ENCODE measurements around the gene HOXA9. TPM values are rescaled to one million over a fixed set of nuclear protein-coding genes. Genes with fewer than 3 reads are reported as not detected.

HOXA9 gene
- total RNA-seq, 4 donors from 2014 or later: 0.63 to 1.9 (median 0.67) TPM; not detected in 1

- Histone ChIP-seq H3K4me3 (replicated peaks in 1 of 3) (no peak overlapping the region), H3K27me3 (peaks cover 71% of the 10 kb centered on the region), H3K9me3 (no peaks in the 10 kb centered on the region), H3K4me1 (peaks cover 12 to 29% of the 10 kb centered on the region in 2 donors), H3K36me3 (no peaks in the 10 kb centered on the region), H3K27ac (no peak overlapping the region)
- TF ChIP-seq, protein P1, sequence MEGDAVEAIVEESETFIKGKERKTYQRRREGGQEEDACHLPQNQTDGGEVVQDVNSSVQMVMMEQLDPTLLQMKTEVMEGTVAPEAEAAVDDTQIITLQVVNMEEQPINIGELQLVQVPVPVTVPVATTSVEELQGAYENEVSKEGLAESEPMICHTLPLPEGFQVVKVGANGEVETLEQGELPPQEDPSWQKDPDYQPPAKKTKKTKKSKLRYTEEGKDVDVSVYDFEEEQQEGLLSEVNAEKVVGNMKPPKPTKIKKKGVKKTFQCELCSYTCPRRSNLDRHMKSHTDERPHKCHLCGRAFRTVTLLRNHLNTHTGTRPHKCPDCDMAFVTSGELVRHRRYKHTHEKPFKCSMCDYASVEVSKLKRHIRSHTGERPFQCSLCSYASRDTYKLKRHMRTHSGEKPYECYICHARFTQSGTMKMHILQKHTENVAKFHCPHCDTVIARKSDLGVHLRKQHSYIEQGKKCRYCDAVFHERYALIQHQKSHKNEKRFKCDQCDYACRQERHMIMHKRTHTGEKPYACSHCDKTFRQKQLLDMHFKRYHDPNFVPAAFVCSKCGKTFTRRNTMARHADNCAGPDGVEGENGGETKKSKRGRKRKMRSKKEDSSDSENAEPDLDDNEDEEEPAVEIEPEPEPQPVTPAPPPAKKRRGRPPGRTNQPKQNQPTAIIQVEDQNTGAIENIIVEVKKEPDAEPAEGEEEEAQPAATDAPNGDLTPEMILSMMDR (IDR thresholded peaks at IDR 0.05): no peak
- no peak for TF ChIP-seq POLR2A (IDR thresholded peaks at IDR 0.05)
- no peak for DNase-seq
- intact Hi-C loops (cut with DNase I): loop anchor here (5.0 to 10.0 kb wide), 2 partner anchors 785 to 1308 kb away; no protein-coding TSS in a partner anchor
- WGBS, 2 donors: 59 to 69% methylated on average over 7 of the region's 7 CpGs
Measured at GRCh38 chr7:27162561-27163287, 2.6 kb downstream of the HOXA9 start.

- intact Hi-C loops (cut with DNase I): loop anchor here (2.0 to 10.0 kb wide), 3 partner anchors 479 to 1307 kb away; no protein-coding TSS in a partner anchor
Measured at GRCh38 chr7:27161721-27162560, 3.4 kb downstream of the HOXA9 start.

DNA sequence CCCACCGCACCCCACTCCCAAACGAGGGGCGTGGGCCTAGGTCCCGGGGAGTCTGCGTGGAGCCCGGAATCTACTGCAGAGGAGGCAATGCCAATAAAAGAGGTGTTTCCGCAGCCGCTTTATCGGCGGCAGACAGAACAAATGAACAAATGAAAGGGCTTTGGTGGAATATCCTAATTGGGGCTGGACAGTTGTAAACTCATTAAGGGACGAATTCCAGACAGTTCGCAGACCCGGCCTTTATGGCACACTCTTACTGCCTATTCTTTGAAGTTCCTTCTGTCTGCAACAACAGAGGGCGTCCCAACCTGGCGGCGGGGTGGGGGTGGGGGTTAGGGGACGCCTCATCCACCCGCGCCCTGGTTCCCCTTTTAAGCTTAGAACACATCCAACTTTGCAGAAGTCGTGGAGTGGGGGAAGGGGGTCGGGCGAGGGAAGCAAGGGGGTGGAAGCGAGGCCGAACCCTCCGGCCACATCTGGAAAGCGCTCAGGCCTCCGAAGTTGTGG is 4.1 kb downstream of the HOXA9 start:
- Histone ChIP-seq H3K27ac (no peak overlapping the region), H3K27me3 (peaks cover 64% of the 10 kb centered on the region), H3K9me3 (no peaks in the 10 kb centered on the region), H3K36me3 (no peaks in the 10 kb centered on the region), H3K4me3 (replicated peaks in 1 of 3) (peak overlapping the region in 2 of 3 donors; percentile 26 to 42), H3K4me1 (peaks cover 12 to 30% of the 10 kb centered on the region in 2 donors)
- DNase-seq: no peak
- intact Hi-C loops (cut with DNase I): loop anchor here (2.0 to 10.0 kb wide), 3 partner anchors 478 to 1306 kb away; no protein-coding TSS in a partner anchor
- 0 to 4% methylated on average over 18 to 19 of the region's 27 CpGs for whole genome bisulfite sequencing, 2 donors
- no peak for TF ChIP-seq POLR2A (IDR thresholded peaks at IDR 0.05)
- TF ChIP-seq, protein P1 (IDR thresholded peaks at IDR 0.05): peak in 1 of 6 experiments; percentile 5

More at GRCh38 chr7:27161721-27162560, 3.4 kb downstream of the HOXA9 start:
- WGBS, 2 donors: 37 to 41% methylated on average over 12 to 30 of the region's 30 CpGs
- Histone ChIP-seq H3K4me1 (peaks cover 12 to 29% of the 10 kb centered on the region in 2 donors), H3K27ac (no peak overlapping the region), H3K27me3 (peaks cover 65% of the 10 kb centered on the region), H3K4me3 (replicated peaks in 1 of 3) (peak overlapping the region in 1 of 3 donors; percentile 42), H3K36me3 (no peaks in the 10 kb centered on the region), H3K9me3 (no peaks in the 10 kb centered on the region)
- TF ChIP-seq, protein P1 (IDR thresholded peaks at IDR 0.05): no peak
- no peak for TF ChIP-seq POLR2A (IDR thresholded peaks at IDR 0.05)
- DNase-seq: no peak

DNA sequence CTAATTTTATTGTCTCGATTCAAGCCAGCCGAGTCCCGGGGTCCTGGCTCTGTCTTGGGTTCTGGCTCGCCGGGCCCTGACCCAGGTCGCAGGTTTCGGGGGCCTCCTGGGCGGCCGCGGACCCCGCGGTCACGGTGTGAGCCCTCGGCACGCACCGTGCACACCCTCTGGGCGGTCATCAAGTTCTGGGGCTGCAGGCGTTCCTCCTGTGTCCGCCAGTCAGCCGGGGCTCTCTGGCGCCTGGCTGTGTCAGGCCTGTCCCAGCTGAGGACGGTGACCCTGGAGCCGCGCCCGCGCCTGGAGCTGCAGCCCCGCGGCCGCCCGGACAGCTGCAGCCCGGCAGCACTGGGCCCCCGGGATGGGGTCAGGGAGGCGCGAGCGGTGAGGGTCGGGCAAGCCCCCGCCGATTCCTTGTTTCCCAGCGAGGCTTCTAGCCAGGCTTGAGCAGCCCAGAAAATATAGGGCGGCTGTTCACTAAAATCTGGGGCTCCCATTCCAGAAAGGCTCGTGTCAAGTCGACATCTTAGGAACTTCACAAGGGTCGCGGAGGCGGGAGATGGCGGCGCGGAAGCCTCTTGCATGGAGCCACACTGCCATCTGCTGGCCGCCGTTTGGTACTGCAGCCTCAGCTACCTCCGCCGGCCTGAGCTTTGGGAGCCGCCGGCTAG is 4.7 kb downstream of the HOXA9 start:
- intact Hi-C loops (cut with DNase I): loop anchor here (2.0 to 10.0 kb wide), 3 partner anchors 478 to 1306 kb away; no protein-coding TSS in a partner anchor
- H3K4me1 ChIP-seq: peaks cover 12 to 32% of the 10 kb centered on the region in 2 donors
- H3K4me3 ChIP-seq (replicated peaks in 1 of 3): peak overlapping the region in 2 of 3 donors; percentile 26 to 42
- TF ChIP-seq, protein P1 (IDR thresholded peaks at IDR 0.05): peak; percentile 90 to 100 (median 98)
- no peak for TF ChIP-seq POLR2A (IDR thresholded peaks at IDR 0.05)
- 2 to 13% methylated on average over 7 to 41 of the region's 54 CpGs for WGBS, 2 donors
- H3K36me3 ChIP-seq: no peaks in the 10 kb centered on the region
- peak; percentile 82 to 86 for DNase-seq
- peaks cover 64% of the 10 kb centered on the region for H3K27me3 ChIP-seq
- H3K27ac ChIP-seq: no peak overlapping the region
- no peaks in the 10 kb centered on the region for H3K9me3 ChIP-seq
